ENCODE measurements around the gene IGFBP6. TPM values are rescaled to one million over a fixed set of nuclear protein-coding genes. Genes with fewer than 3 reads are reported as not detected.
A peak's percentile ranks its signal among the peaks of the same experiment; 100 is the strongest.

The IGFBP6 gene
- total RNA-seq, 6 experiments from 2014 or later = 1.7 to 25.4 (median 4.9) TPM

DNA sequence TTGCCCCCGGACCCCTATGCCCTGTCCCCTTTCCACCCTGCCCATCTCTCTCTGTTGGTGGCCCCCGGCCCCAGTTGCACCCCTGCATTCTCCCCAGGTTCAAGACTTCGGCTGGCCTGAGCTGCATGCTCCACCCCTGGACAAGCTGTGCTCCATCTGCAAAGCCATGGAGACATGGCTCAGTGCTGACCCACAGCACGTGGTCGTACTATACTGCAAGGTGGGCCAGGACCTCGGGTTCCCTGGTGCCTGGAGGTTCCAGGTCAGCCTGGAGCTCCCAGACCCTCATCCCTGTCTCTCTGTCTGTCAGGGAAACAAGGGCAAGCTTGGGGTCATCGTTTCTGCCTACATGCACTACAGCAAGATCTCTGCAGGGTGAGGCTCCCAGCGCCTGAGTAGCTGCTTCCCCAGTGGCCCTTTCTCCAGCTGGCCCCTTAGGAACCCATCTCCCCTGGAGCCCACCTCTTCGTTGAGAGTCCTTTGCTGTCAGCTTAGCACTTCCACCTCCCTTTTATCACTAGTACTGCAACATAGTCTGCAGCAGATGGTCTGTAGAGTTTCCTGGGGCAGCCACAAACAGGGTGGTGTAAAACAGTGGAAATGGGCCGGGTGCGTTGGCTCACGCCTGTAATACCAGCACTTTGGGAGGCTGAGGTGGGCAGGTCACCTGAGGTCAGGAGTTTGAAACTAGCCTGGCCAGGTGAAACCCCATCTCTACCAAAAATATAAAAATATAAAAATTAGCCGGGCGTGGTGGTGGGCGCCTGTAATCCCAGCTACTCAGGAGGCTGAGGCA is 41.8 kb upstream of the IGFBP6 start:
- H3K27me3 ChIP-seq = no peaks in the 10 kb centered on the region
- no peaks in the 10 kb centered on the region for H3K9me3 ChIP-seq
- TF ChIP-seq CTCF (IDR thresholded peaks at IDR 0.05) (no peak), POLR2A (IDR thresholded peaks at IDR 0.05) (no peak)
- H3K4me3 ChIP-seq = no peak overlapping the region
- WGBS (ENCODE audit: insufficient coverage, low coverage, low lambda C conversion rate, missing lambda C conversion rate) = 77% methylated on average over 10 of the region's 15 CpGs
- peaks cover 0 to 43% (median 15%) of the 10 kb centered on the region in 4 donors for H3K4me1 ChIP-seq
- intact Hi-C loops (cut with DNase I) = no loop called here
- DNase-seq (peak in 2 of 3 donors; percentile 47 to 49), ATAC-seq (no peak)
- H3K27ac ChIP-seq = no peak overlapping the region
- H3K36me3 ChIP-seq = peaks cover 0 to 48% (median 23%) of the 10 kb centered on the region in 4 donors

DNA sequence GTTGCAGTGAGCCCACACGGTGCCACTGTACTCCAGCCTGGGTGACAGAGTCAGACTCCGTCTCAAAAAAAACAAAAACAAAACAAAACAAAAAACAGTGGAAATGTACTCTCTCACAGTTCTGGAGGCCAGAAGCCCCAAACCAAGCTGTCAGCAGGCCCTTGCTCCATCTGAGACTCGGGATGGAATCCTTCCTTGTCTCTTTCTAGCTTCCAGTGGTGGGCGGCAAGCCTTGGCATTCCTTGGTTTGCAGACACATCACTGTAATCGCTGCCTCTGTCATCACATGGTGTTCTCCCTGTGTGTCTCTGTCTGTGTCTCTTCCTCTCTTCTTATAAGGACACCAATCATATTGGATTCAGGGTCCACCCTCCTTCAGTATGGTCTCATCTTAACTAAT is 41.2 kb upstream of the IGFBP6 start:
- Histone ChIP-seq H3K27ac (no peak overlapping the region), H3K36me3 (peaks cover 0 to 48% (median 23%) of the 10 kb centered on the region in 4 donors), H3K9me3 (no peaks in the 10 kb centered on the region), H3K27me3 (no peaks in the 10 kb centered on the region), H3K4me3 (no peak overlapping the region), H3K4me1 (peaks cover 0 to 49% (median 18%) of the 10 kb centered on the region in 4 donors)
- DNase-seq (no peak), ATAC-seq (no peak)
- TF ChIP-seq CTCF (IDR thresholded peaks at IDR 0.05) (no peak), POLR2A (IDR thresholded peaks at IDR 0.05) (no peak)
- 80% methylated on average over 4 of the region's 5 CpGs for WGBS (ENCODE audit: insufficient coverage, low coverage, low lambda C conversion rate, missing lambda C conversion rate)
- intact Hi-C loops (cut with DNase I) = no loop called here

DNA sequence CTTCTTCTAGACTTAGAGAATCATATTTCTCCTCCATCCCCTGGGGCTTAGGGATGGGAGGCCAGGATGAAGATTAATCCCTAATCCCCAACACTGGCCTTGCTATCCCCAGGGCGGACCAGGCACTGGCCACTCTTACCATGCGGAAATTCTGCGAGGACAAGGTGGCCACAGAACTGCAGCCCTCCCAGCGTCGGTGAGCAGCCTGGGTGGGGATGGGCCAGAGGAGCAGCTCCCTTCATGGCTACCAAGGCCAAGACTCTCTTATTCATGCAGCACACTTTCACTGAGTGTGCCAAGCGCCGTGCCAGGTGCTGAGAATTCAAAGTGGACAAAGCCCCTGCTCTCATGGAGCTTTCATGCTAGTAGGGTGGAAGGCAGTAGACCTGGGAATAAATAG is 40.6 kb upstream of the IGFBP6 start:
- ATAC-seq (no peak), DNase-seq (peak in 2 of 3 donors; percentile 37 to 48)
- Histone ChIP-seq H3K27me3 (no peaks in the 10 kb centered on the region), H3K9me3 (no peaks in the 10 kb centered on the region), H3K36me3 (peaks cover 0 to 50% (median 27%) of the 10 kb centered on the region in 4 donors), H3K4me3 (no peak overlapping the region), H3K27ac (no peak overlapping the region), H3K4me1 (peaks cover 0 to 49% (median 22%) of the 10 kb centered on the region in 4 donors)
- intact Hi-C loops (cut with DNase I) = no loop called here
- WGBS (ENCODE audit: insufficient coverage, low coverage, low lambda C conversion rate, missing lambda C conversion rate) = 95% methylated on average over 2 of the region's 7 CpGs
- TF ChIP-seq CTCF (IDR thresholded peaks at IDR 0.05) (no peak), POLR2A (IDR thresholded peaks at IDR 0.05) (no peak)

GRCh38 chr12:53057816-53058500 is 39.5 kb upstream of the IGFBP6 start:
- DNase-seq (peak in 1 of 3 donors; percentile 47), ATAC-seq (no peak)
- Histone ChIP-seq H3K36me3 (peaks cover 0 to 61% (median 34%) of the 10 kb centered on the region in 4 donors), H3K9me3 (no peaks in the 10 kb centered on the region), H3K4me1 (peaks cover 0 to 41% (median 22%) of the 10 kb centered on the region in 4 donors), H3K4me3 (no peak overlapping the region), H3K27ac (no peak overlapping the region), H3K27me3 (no peaks in the 10 kb centered on the region)
- intact Hi-C loops (cut with DNase I) = no loop called here
- TF ChIP-seq CTCF (IDR thresholded peaks at IDR 0.05) = no peak
- no peak for TF ChIP-seq POLR2A (IDR thresholded peaks at IDR 0.05)
- 84% methylated on average over 6 of the region's 13 CpGs for WGBS (ENCODE audit: insufficient coverage, low coverage, low lambda C conversion rate, missing lambda C conversion rate)

All from right lobe of liver (tissue), 6 donors.